ENCODE measurements around the gene TARS1. TPM values are rescaled to one million over a fixed set of nuclear protein-coding genes. Genes with fewer than 3 reads are reported as not detected.

TARS1 gene
- total and polyA plus RNA-seq, 10 of the 15 experiments (the other 5 are each of a cell fraction or from before 2014, with no cell fraction given) = 163 to 350 (median 228) TPM

DNA sequence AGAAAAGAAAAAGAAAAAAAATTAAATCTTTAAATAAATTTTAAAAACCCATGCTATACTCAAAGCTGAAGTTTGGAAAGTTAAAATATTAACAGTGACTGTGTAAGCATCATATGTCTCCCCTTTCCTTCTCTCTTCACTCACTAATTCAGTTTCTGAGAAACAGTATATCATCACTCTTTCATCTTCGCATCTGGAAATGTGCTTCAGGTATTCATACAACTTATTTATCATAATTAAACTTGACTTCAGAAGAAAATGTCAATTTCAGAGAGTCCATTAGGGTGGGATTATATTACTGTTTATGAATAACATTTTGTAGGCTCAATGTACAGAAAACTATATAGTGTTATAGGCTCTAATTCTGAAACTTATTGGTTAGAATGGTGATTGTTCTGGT, 29.3 kb upstream of the TARS1 start:
- ChIA-PET POLR2A (no interaction called here), RAD21 (ENCODE audit: unreplicated experiment) (no interaction called here), CTCF (interaction anchor here (0.5 to 1.0 kb wide), 2 partner anchors 11 to 490 kb away, joined by 3 read pairs; no protein-coding TSS in a partner anchor), SMC1A (ENCODE audit: uncharacterized antibody, unreplicated experiment) (interaction anchor here (0.7 kb wide), 1 partner anchor 9 kb away, joined by 3 read pairs; no protein-coding TSS in a partner anchor)
- H3K4me2 ChIP-seq (ENCODE audit: control insufficient read depth, insufficient read depth) = no peak overlapping the region
- no peak overlapping the region for H3K9ac ChIP-seq (ENCODE audit: control insufficient read depth, insufficient read depth, low read length)
- H3K4me1 ChIP-seq (ENCODE audit: control insufficient read depth, insufficient read depth, low read length) = no peaks in the 10 kb centered on the region
- no peak overlapping the region for H3K27ac ChIP-seq (ENCODE audit: control insufficient read depth, insufficient read depth)
- no peak for TF ChIP-seq BCLAF1 (IDR thresholded peaks at IDR 0.05)
- TF ChIP-seq SMARCA5 (IDR thresholded peaks at IDR 0.05) = no peak
- TF ChIP-seq CREB1 (IDR thresholded peaks at IDR 0.05; ENCODE audit: low read depth) = no peak
- TF ChIP-seq NFXL1 (IDR thresholded peaks at IDR 0.05; ENCODE audit: borderline replicate concordance) = no peak
- no peak for TF ChIP-seq HDAC2 (IDR thresholded peaks at IDR 0.05)
- no peak for TF ChIP-seq TAF1 (IDR thresholded peaks at IDR 0.05; ENCODE audit: borderline replicate concordance, low read depth, low read length)
- TF ChIP-seq, protein P1, sequence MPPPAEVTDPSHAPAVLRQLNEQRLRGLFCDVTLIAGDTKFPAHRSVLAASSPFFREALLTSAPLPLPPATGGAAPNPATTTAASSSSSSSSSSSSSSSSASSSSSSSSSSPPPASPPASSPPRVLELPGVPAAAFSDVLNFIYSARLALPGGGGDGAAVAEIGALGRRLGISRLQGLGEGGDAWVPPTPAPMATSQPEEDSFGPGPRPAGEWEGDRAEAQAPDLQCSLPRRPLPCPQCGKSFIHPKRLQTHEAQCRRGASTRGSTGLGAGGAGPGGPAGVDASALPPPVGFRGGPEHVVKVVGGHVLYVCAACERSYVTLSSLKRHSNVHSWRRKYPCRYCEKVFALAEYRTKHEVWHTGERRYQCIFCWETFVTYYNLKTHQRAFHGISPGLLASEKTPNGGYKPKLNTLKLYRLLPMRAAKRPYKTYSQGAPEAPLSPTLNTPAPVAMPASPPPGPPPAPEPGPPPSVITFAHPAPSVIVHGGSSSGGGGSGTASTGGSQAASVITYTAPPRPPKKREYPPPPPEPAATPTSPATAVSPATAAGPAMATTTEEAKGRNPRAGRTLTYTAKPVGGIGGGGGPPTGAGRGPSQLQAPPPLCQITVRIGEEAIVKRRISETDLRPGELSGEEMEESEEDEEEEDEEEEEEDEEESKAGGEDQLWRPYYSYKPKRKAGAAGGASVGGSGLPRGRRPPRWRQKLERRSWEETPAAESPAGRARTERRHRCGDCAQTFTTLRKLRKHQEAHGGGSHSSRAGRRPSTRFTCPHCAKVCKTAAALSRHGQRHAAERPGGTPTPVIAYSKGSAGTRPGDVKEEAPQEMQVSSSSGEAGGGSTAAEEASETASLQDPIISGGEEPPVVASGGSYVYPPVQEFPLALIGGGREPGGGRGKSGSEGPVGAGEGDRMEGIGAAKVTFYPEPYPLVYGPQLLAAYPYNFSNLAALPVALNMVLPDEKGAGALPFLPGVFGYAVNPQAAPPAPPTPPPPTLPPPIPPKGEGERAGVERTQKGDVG (CRISPR knock-in tag; IDR thresholded peaks at IDR 0.05) = no peak
- TF ChIP-seq RAD21 (IDR thresholded peaks at IDR 0.05; ENCODE audit: insufficient read depth, low read depth, low read length) = no peak
- TF ChIP-seq ETV6 (conservative IDR thresholded peaks at IDR 0.05 in 1 of 2, IDR thresholded peaks at IDR 0.05 in 1 of 2; ENCODE audit: borderline replicate concordance in 1 of 2, low read depth in 1 of 2) = no peak
- TF ChIP-seq ZNF207 (IDR thresholded peaks at IDR 0.05; ENCODE audit: borderline replicate concordance) = no peak
- no peak for TF ChIP-seq CHD4 (IDR thresholded peaks at IDR 0.05)
- no peak for TF ChIP-seq SUPT20H (IDR thresholded peaks at IDR 0.05; ENCODE audit: borderline replicate concordance, control insufficient read depth, low read depth, low read length)
- no peak for TF ChIP-seq WRNIP1 (IDR thresholded peaks at IDR 0.05; ENCODE audit: borderline replicate concordance, low read depth, low read length)
- TF ChIP-seq PML (IDR thresholded peaks at IDR 0.05; ENCODE audit: low read length) = no peak
- TF ChIP-seq POLR2A (IDR thresholded peaks at IDR 0.05; ENCODE audit: low read depth, low read length) = no peak
- no peak for TF ChIP-seq BHLHE40 (IDR thresholded peaks at IDR 0.05; ENCODE audit: borderline replicate concordance in 1 of 2, low read depth in 2 of 2, low read length in 1 of 2)
- no peak for TF ChIP-seq ZNF622 (IDR thresholded peaks at IDR 0.05)
- WGBS (ENCODE audit: insufficient coverage, insufficient replicate concordance, low lambda C conversion rate, missing lambda C conversion rate) = 40% methylated on average over 1 of the region's 1 CpG
- intact Hi-C loops (cut with micrococcal nuclease; ENCODE audit: unreplicated experiment) (no loop called here), in situ Hi-C loops (cut with MboI) (loop anchor here (10.0 kb wide), 1 partner anchor 697 kb away; the partner anchor contains the start of gene NPR3)
- BruUV-seq (replicated peaks) = no TSS peak
- H3K4me3 ChIP-seq = no peak overlapping the region
- DNase-seq (ENCODE audit: low read depth, low spot score) (no peak), FAIRE-seq (no peak), ATAC-seq (no peak)
- H3K9me3 ChIP-seq (replicated peaks; ENCODE audit: control insufficient read depth, insufficient read depth, low read length) = no peaks in the 10 kb centered on the region
- no peak overlapping the region for H2AFZ ChIP-seq (ENCODE audit: control insufficient read depth, low read depth, low read length)
- no peaks in the 10 kb centered on the region for H3K27me3 ChIP-seq (replicated peaks in 1 of 2; ENCODE audit: control insufficient read depth in 2 of 2, insufficient read depth in 2 of 2, low read length in 1 of 2)
- no peaks in the 10 kb centered on the region for H3K36me3 ChIP-seq (ENCODE audit: control insufficient read depth in 2 of 2, insufficient read depth in 2 of 2, low read length in 1 of 2)
- no peaks in the 10 kb centered on the region for H4K20me1 ChIP-seq (ENCODE audit: control insufficient read depth, insufficient read depth)
- no peaks in the 10 kb centered on the region for H3K79me2 ChIP-seq (ENCODE audit: control insufficient read depth, insufficient read depth, low read length)
